ENCODE data around the gene GLB1L. TPM values are rescaled to one million over a fixed set of nuclear protein-coding genes. Genes with fewer than 3 reads are reported as not detected.
"Not testable (repeated sequence)": the region's sequence is repeated elsewhere in the genome, so short reads cannot be mapped to it uniquely, and the experiment has no call there.

GLB1L gene
- total and polyA plus RNA-seq, 4 experiments from 2014 or later: 0.26 to 2.5 (median 1.1) TPM

GRCh38 chr2:219291394-219291793, 46.1 kb upstream of the GLB1L start:
- H3K36me3 Mint-ChIP-seq: peaks cover 0 to 5% of the 10 kb centered on the region in 2 donors
- no peaks in the 10 kb centered on the region for H3K27me3 Mint-ChIP-seq
- ChIA-PET POLR2A (ENCODE audit: partially characterized antibody) (interaction anchor here (0.9 to 8.6 kb wide), 3 partner anchors 12 to 85 kb away, joined by 5 to 119 read pairs (median 68); partner anchors contain the start of genes DNAJB2, TUBA4A and TUBA4B), CTCF (ENCODE audit: partially characterized antibody) (interaction anchor here (1.1 to 6.6 kb wide), 7 partner anchors 8 to 137 kb away, joined by 3 to 208 read pairs (median 5); partner anchors contain the start of gene DNAJB2)
- H3K27me3 ChIP-seq (ENCODE audit: insufficient read depth, low read length): no peaks in the 10 kb centered on the region
- H3K9me3 ChIP-seq (ENCODE audit: control insufficient read depth in 1 of 2, low read length in 2 of 2): no peaks in the 10 kb centered on the region
- peaks cover 12% of the 10 kb centered on the region for H3K4me1 ChIP-seq (ENCODE audit: insufficient read depth, low read length)
- peaks cover under 1% of the 10 kb centered on the region for H3K36me3 ChIP-seq (ENCODE audit: insufficient read depth, low read length)
- no peak overlapping the region for H3K4me3 ChIP-seq (ENCODE audit: low read length in 2 of 2)
- no peak overlapping the region for H3K4me3 Mint-ChIP-seq
- H3K27ac ChIP-seq (ENCODE audit: low read depth, low read length): no peak overlapping the region
- peaks cover 6 to 10% (median 7%) of the 10 kb centered on the region in 4 donors for H3K4me1 Mint-ChIP-seq
- H3K9me3 Mint-ChIP-seq: peaks cover 0 to 1% (median 0%) of the 10 kb centered on the region in 8 donors
- intact Hi-C loops (cut with micrococcal nuclease): no loop called here
- H3K27ac Mint-ChIP-seq: no peak overlapping the region
- no peak for DNase-seq

GRCh38 chr2:219290381-219291171, 45.3 kb upstream of the GLB1L start:
- Histone ChIP-seq H3K36me3 (ENCODE audit: insufficient read depth, low read length) (peaks cover 4% of the 10 kb centered on the region), H3K27ac (ENCODE audit: low read depth, low read length) (no peak overlapping the region), H3K4me3 (ENCODE audit: low read length in 2 of 2) (no peak overlapping the region), H3K9me3 (ENCODE audit: control insufficient read depth in 1 of 2, low read length in 2 of 2) (no peaks in the 10 kb centered on the region), H3K4me1 (ENCODE audit: insufficient read depth, low read length) (peaks cover 12% of the 10 kb centered on the region), H3K27me3 (ENCODE audit: insufficient read depth, low read length) (no peaks in the 10 kb centered on the region)
- H3K4me1 Mint-ChIP-seq: peaks cover 3 to 7% (median 5%) of the 10 kb centered on the region in 4 donors
- H3K27ac Mint-ChIP-seq: no peak overlapping the region
- no peak for DNase-seq
- H3K36me3 Mint-ChIP-seq: peaks cover 0 to 10% of the 10 kb centered on the region in 2 donors
- H3K27me3 Mint-ChIP-seq: no peaks in the 10 kb centered on the region
- POLR2A ChIA-PET (ENCODE audit: partially characterized antibody): interaction anchor here (8.6 kb wide), 1 partner anchor 11 kb away, joined by 119 read pairs; the partner anchor contains the start of gene DNAJB2
- intact Hi-C loops (cut with micrococcal nuclease): no loop called here
- no peak overlapping the region for H3K4me3 Mint-ChIP-seq
- H3K9me3 Mint-ChIP-seq: no peaks in the 10 kb centered on the region
- CTCF ChIA-PET (ENCODE audit: partially characterized antibody): interaction anchor here (1.4 to 6.6 kb wide), 7 partner anchors 9 to 137 kb away, joined by 3 to 208 read pairs (median 4); partner anchors contain the start of gene DNAJB2

- intact Hi-C loops (cut with micrococcal nuclease): no loop called here
Observed at GRCh38 chr2:219289537-219290361, 44.5 kb upstream of the GLB1L start.

GRCh38 chr2:219289195-219289536, 43.9 kb upstream of the GLB1L start:
- Mint-ChIP-seq H3K9me3 (no peaks in the 10 kb centered on the region), H3K36me3 (peaks cover 4 to 18% of the 10 kb centered on the region in 2 donors), H3K4me1 (peaks cover 0 to 3% (median under 1%) of the 10 kb centered on the region in 4 donors), H3K27me3 (no peaks in the 10 kb centered on the region), H3K4me3 (no peak overlapping the region), H3K27ac (no peak overlapping the region)
- Histone ChIP-seq H3K4me1 (ENCODE audit: insufficient read depth, low read length) (peaks cover under 1% of the 10 kb centered on the region), H3K27ac (ENCODE audit: low read depth, low read length) (no peak overlapping the region), H3K36me3 (ENCODE audit: insufficient read depth, low read length) (peaks cover 18% of the 10 kb centered on the region), H3K4me3 (ENCODE audit: low read length in 2 of 2) (no peak overlapping the region), H3K9me3 (ENCODE audit: control insufficient read depth in 1 of 2, low read length in 2 of 2) (no peaks in the 10 kb centered on the region), H3K27me3 (ENCODE audit: insufficient read depth, low read length) (no peaks in the 10 kb centered on the region)
- CTCF ChIA-PET (ENCODE audit: partially characterized antibody): interaction anchor here (0.7 to 1.8 kb wide), 2 partner anchors 116 to 130 kb away, joined by 3 to 4 read pairs; no protein-coding TSS in a partner anchor
- no peak for DNase-seq
- intact Hi-C loops (cut with micrococcal nuclease): no loop called here
- POLR2A ChIA-PET (ENCODE audit: partially characterized antibody): interaction anchor here (8.6 kb wide), 1 partner anchor 10 kb away, joined by 119 read pairs; the partner anchor contains the start of gene DNAJB2

More at GRCh38 chr2:219289537-219290361, 44.5 kb upstream of the GLB1L start:
- Mint-ChIP-seq H3K27ac (no peak overlapping the region), H3K9me3 (no peaks in the 10 kb centered on the region), H3K27me3 (no peaks in the 10 kb centered on the region), H3K36me3 (peaks cover 4 to 17% of the 10 kb centered on the region in 2 donors), H3K4me3 (no peak overlapping the region), H3K4me1 (peaks cover 0 to 6% (median under 1%) of the 10 kb centered on the region in 4 donors)
- no peaks in the 10 kb centered on the region for H3K9me3 ChIP-seq (ENCODE audit: control insufficient read depth in 1 of 2, low read length in 2 of 2)
- ChIA-PET POLR2A (ENCODE audit: partially characterized antibody) (interaction anchor here (8.6 kb wide), 1 partner anchor 10 kb away, joined by 119 read pairs; the partner anchor contains the start of gene DNAJB2), CTCF (ENCODE audit: partially characterized antibody) (interaction anchor here (1.8 to 6.6 kb wide), 2 partner anchors 9 to 130 kb away, joined by 4 to 208 read pairs; partner anchors contain the start of gene DNAJB2)
- H3K4me1 ChIP-seq (ENCODE audit: insufficient read depth, low read length): peaks cover 6% of the 10 kb centered on the region
- H3K27ac ChIP-seq (ENCODE audit: low read depth, low read length): no peak overlapping the region
- no peaks in the 10 kb centered on the region for H3K27me3 ChIP-seq (ENCODE audit: insufficient read depth, low read length)
- no peak overlapping the region for H3K4me3 ChIP-seq (ENCODE audit: low read length in 2 of 2)
- no peak for DNase-seq
- peaks cover 12% of the 10 kb centered on the region for H3K36me3 ChIP-seq (ENCODE audit: insufficient read depth, low read length)

- ChIA-PET POLR2A (ENCODE audit: partially characterized antibody) (interaction anchor here (1.0 to 1.3 kb wide), 2 partner anchors 70 to 111 kb away, joined by 4 to 5 read pairs; partner anchors contain the start of gene CNPPD1), CTCF (ENCODE audit: partially characterized antibody) (interaction anchor here (1.3 to 14.0 kb wide), 3 partner anchors 6 to 116 kb away, joined by 4 to 208 read pairs (median 4); no protein-coding TSS in a partner anchor)
- H3K27me3 ChIP-seq (ENCODE audit: insufficient read depth, low read length): no peaks in the 10 kb centered on the region
- H3K4me1 ChIP-seq (ENCODE audit: insufficient read depth, low read length): no peaks in the 10 kb centered on the region
- H3K36me3 ChIP-seq (ENCODE audit: insufficient read depth, low read length): peaks cover 32% of the 10 kb centered on the region
- DNase-seq: no peak
- Mint-ChIP-seq H3K27me3 (no peaks in the 10 kb centered on the region), H3K27ac (peak overlapping the region in 6 of 7 donors; percentile 29 to 75 (median 46)), H3K9me3 (no peaks in the 10 kb centered on the region), H3K4me1 (peaks cover 0 to 6% (median 4%) of the 10 kb centered on the region in 4 donors), H3K36me3 (peaks cover 14 to 33% of the 10 kb centered on the region in 2 donors), H3K4me3 (no peak overlapping the region)
- no peaks in the 10 kb centered on the region for H3K9me3 ChIP-seq (ENCODE audit: control insufficient read depth in 1 of 2, low read length in 2 of 2)
- no peak overlapping the region for H3K4me3 ChIP-seq (ENCODE audit: low read length in 2 of 2)
- intact Hi-C loops (cut with micrococcal nuclease): no loop called here
- no peak overlapping the region for H3K27ac ChIP-seq (ENCODE audit: low read depth, low read length)
Observed at GRCh38 chr2:219287580-219288265, 42.5 kb upstream of the GLB1L start.

- H3K4me3 ChIP-seq (ENCODE audit: low read length in 2 of 2); H3K9me3 ChIP-seq (ENCODE audit: control insufficient read depth in 1 of 2, low read length in 2 of 2); DNase-seq; H3K27ac ChIP-seq (ENCODE audit: low read depth, low read length); H3K4me3 Mint-ChIP-seq; intact Hi-C loops (cut with micrococcal nuclease); H3K27me3 Mint-ChIP-seq; H3K4me1 ChIP-seq (ENCODE audit: insufficient read depth, low read length); H3K9me3 Mint-ChIP-seq; H3K27me3 ChIP-seq (ENCODE audit: insufficient read depth, low read length): not testable (repeated sequence)
- H3K27ac Mint-ChIP-seq: peak overlapping the region in 4 of 7 donors; percentile 42 to 75 (median 48)
- peaks cover 18 to 39% of the 10 kb centered on the region in 2 donors for H3K36me3 Mint-ChIP-seq
- ChIA-PET POLR2A (ENCODE audit: partially characterized antibody) (interaction anchor here (1.0 to 1.3 kb wide), 4 partner anchors 8 to 110 kb away, joined by 3 to 4 read pairs (median 4); partner anchors contain the start of genes ANKZF1, ATG9A and CNPPD1), CTCF (ENCODE audit: partially characterized antibody) (interaction anchor here (1.1 to 14.0 kb wide), 4 partner anchors 6 to 115 kb away, joined by 4 to 208 read pairs (median 4); no protein-coding TSS in a partner anchor)
- peaks cover 39% of the 10 kb centered on the region for H3K36me3 ChIP-seq (ENCODE audit: insufficient read depth, low read length)
- H3K4me1 Mint-ChIP-seq: peaks cover 0 to 11% (median 5%) of the 10 kb centered on the region in 4 donors
Observed at GRCh38 chr2:219287116-219287440, 41.8 kb upstream of the GLB1L start.

Measured in CD4-positive, alpha-beta memory T cell (primary cell).